22Rv1 (cell line): ENCODE results near the gene RNGTT.

ENCODE experiments used
- ZFX ChIP-seq: fragments of 450-650 bp; IDR thresholded peaks from 2 replicates; pipeline ENCODE4 v1.6.1; 2017; ENCODE audit warnings: antibody characterized with exemption, borderline replicate concordance
- TF ChIP-seq, protein P1 (sequence below): fragments of 450-650 bp; IDR thresholded peaks from 2 replicates; pipeline ENCODE4 v1.5.1; 2017; ENCODE audit warnings: mild to moderate bottlenecking

DNA sequence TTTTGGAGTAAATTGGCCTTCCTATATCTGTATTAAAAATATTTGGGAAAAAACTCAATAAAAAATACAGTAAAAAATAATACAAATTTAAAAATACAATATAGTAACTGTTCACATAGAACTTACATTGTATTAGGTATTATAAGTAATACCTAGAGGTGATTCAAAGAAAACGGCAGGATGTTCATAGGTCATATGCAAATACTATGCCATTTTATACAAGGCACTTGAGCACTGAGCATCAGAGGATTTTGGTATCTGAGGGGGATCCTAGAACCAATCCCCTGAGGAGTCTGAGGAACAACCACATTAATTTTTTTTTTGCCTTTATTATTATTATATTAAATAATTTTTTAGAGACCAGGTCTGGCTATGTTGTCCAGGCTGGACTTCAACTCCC lies 41.7 kb downstream of the RNGTT start:
- TF ChIP-seq, protein P1, sequence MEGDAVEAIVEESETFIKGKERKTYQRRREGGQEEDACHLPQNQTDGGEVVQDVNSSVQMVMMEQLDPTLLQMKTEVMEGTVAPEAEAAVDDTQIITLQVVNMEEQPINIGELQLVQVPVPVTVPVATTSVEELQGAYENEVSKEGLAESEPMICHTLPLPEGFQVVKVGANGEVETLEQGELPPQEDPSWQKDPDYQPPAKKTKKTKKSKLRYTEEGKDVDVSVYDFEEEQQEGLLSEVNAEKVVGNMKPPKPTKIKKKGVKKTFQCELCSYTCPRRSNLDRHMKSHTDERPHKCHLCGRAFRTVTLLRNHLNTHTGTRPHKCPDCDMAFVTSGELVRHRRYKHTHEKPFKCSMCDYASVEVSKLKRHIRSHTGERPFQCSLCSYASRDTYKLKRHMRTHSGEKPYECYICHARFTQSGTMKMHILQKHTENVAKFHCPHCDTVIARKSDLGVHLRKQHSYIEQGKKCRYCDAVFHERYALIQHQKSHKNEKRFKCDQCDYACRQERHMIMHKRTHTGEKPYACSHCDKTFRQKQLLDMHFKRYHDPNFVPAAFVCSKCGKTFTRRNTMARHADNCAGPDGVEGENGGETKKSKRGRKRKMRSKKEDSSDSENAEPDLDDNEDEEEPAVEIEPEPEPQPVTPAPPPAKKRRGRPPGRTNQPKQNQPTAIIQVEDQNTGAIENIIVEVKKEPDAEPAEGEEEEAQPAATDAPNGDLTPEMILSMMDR, result no peak
- no peak for TF ChIP-seq ZFX
